ENCODE results near the gene PIP4K2C. TPM values are rescaled to one million over a fixed set of nuclear protein-coding genes. Genes with fewer than 3 reads are reported as not detected.
"Not testable (repeated sequence)": the region's sequence is repeated elsewhere in the genome, so short reads cannot be mapped to it uniquely, and the experiment has no call there.

PIP4K2C gene
- total RNA-seq, 2 donors from 2014 or later: 63.5 to 67.9 TPM

GRCh38 chr12:57640175-57641042, 49.4 kb downstream of the PIP4K2C start:
- intact Hi-C loops (cut with DNase I, micrococcal nuclease): no loop called here
- ATAC-seq (no peak), DNase-seq (no peak)

GRCh38 chr12:57641699-57642442, 50.9 kb downstream of the PIP4K2C start:
- intact Hi-C loops (cut with DNase I, micrococcal nuclease): no loop called here
- DNase-seq (no peak), ATAC-seq (no peak)

- intact Hi-C loops (cut with DNase I, micrococcal nuclease); DNase-seq; ATAC-seq: not testable (repeated sequence)
Measured at GRCh38 chr12:57645990-57646658, 55.1 kb downstream of the PIP4K2C start.

GRCh38 chr12:57646659-57647049, 55.7 kb downstream of the PIP4K2C start:
- ATAC-seq; intact Hi-C loops (cut with DNase I, micrococcal nuclease); DNase-seq: not testable (repeated sequence)

Other genes starting within 250 kb of the PIP4K2C start
- gene R3HDM2, start 160.1 kb upstream of the PIP4K2C start, total RNA-seq: 10 to 100 TPM; 62.5 to 62.8 TPM
- gene INHBC, start 156.4 kb upstream of the PIP4K2C start, total RNA-seq: not detected
- not detected for gene INHBE, start 135.9 kb upstream of the PIP4K2C start, total RNA-seq
- gene GLI1, start 131.4 kb upstream of the PIP4K2C start, total RNA-seq: 1 to 10 TPM; 1.8 to 1.9 TPM
- gene ARHGAP9, start 111.3 kb upstream of the PIP4K2C start, total RNA-seq: 10 to 100 TPM in 1 of 2 donors, 1 to 10 TPM in 1; 6.4 to 11.4 TPM
- gene MARS1, start 103.1 kb upstream of the PIP4K2C start, total RNA-seq: 100 to 1,000 TPM in 1 of 2 donors, 10 to 100 TPM in 1; 89.3 to 125 TPM
- 10 to 100 TPM; 19.8 to 20.5 TPM for gene DDIT3, start 70.7 kb upstream of the PIP4K2C start, total RNA-seq
- 100 to 1,000 TPM; 104 to 116 TPM for gene MBD6, start 68.4 kb upstream of the PIP4K2C start, total RNA-seq
- 100 to 1,000 TPM; 139 to 151 TPM for gene DCTN2, start 44.0 kb upstream of the PIP4K2C start, total RNA-seq
- 1 to 10 TPM in 1 of 2 donors, under 1 TPM in 1; 0.85 to 1.3 TPM for gene KIF5A, start 41.1 kb upstream of the PIP4K2C start, total RNA-seq
- 10 to 100 TPM in 1 of 2 donors, 1 to 10 TPM in 1; 3.7 to 10.2 TPM for gene DTX3, start 13.6 kb downstream of the PIP4K2C start, total RNA-seq
- gene ARHGEF25, start 20.2 kb downstream of the PIP4K2C start, total RNA-seq: 10 to 100 TPM in 1 of 2 donors, 1 to 10 TPM in 1; 3.1 to 14.9 TPM
- gene B4GALNT1, start 42.0 kb downstream of the PIP4K2C start, total RNA-seq: under 1 TPM; 0.34 to 0.98 TPM
- gene OS9, start 102.9 kb downstream of the PIP4K2C start, total RNA-seq: 100 to 1,000 TPM; 310 to 322 TPM
- gene AGAP2, start 147.6 kb downstream of the PIP4K2C start, total RNA-seq: 1 to 10 TPM in 1 of 2 donors, under 1 TPM in 1; 0.92 to 1.5 TPM
- gene TSPAN31, start 153.8 kb downstream of the PIP4K2C start, total RNA-seq: 10 to 100 TPM; 28.9 to 40.6 TPM
- 10 to 100 TPM; 38.4 to 46.0 TPM for gene CDK4, start 161.1 kb downstream of the PIP4K2C start, total RNA-seq
- 10 to 100 TPM; 12.2 to 13.1 TPM for gene MARCHF9, start 163.9 kb downstream of the PIP4K2C start, total RNA-seq
- gene CYP27B1, start 175.9 kb downstream of the PIP4K2C start, total RNA-seq: 1 to 10 TPM in 1 of 2 donors, under 1 TPM in 1; 0.87 to 1.7 TPM
- gene METTL1, start 180.9 kb downstream of the PIP4K2C start, total RNA-seq: 10 to 100 TPM in 1 of 2 donors, 1 to 10 TPM in 1; 9.3 to 11.6 TPM
- 1 to 10 TPM; 4.8 to 6.8 TPM for gene EEF1AKMT3, start 181.4 kb downstream of the PIP4K2C start, total RNA-seq
- gene TSFM, start 191.6 kb downstream of the PIP4K2C start, total RNA-seq: 10 to 100 TPM; 25.3 to 31.8 TPM
- 1 to 10 TPM; 7.5 to 7.7 TPM for gene AVIL, start 227.5 kb downstream of the PIP4K2C start, total RNA-seq